WTC11 (cell line): Measurements from ENCODE around the gene UBE4A. TPM values are rescaled to one million over a fixed set of nuclear protein-coding genes. Genes with fewer than 3 reads are reported as not detected.

Source experiments
- ATAC-seq: fragments of 200-7000 bp; cut with Tn5 transposase; 2 replicates; pipeline ENCODE4 v1.10.0; 2021; ENCODE audit warnings: mild to moderate bottlenecking, moderate library complexity
- CTCF ChIA-PET: fragments of 300-600 bp; sonication (Branson Sonifier 250); formaldehyde crosslinking; loops from one replicate; lab custom pipeline; 2021; ENCODE audit warnings: antibody characterized with exemption; lab: Charles Lee
- POLR2A ChIA-PET: fragments of 350-600 bp; sonication (Branson Sonifier 250); formaldehyde crosslinking; loops from one replicate; lab custom pipeline; 2021; ENCODE audit warnings: antibody characterized with exemption; lab: Charles Lee
- DNase-seq: peaks from one replicate; pipeline ENCODE4 v3.0.0; 2021; ENCODE audit warnings: low spot score
- H3K27ac Mint-ChIP-seq: 2 replicates; pipeline ENCODE4 v1.8.0; 2021; ENCODE audit warnings: mixed read lengths
- H3K27me3 Mint-ChIP-seq: 2 replicates; pipeline ENCODE4 v1.8.0; 2021; ENCODE audit warnings: low read depth, mild to moderate bottlenecking, moderate library complexity, mixed read lengths
- H3K36me3 Mint-ChIP-seq: 2 replicates; pipeline ENCODE4 v1.8.0; 2021; ENCODE audit warnings: mixed read lengths
- H3K4me1 Mint-ChIP-seq: 2 replicates; pipeline ENCODE4 v1.8.0; 2022; ENCODE audit warnings: mixed read lengths
- H3K4me3 Mint-ChIP-seq: 2 replicates; pipeline ENCODE4 v1.8.0; 2021; ENCODE audit warnings: mild to moderate bottlenecking, moderate library complexity, mixed read lengths
- H3K9me3 Mint-ChIP-seq: 2 replicates; pipeline ENCODE4 v1.8.0; 2021; ENCODE audit warnings: mixed read lengths
- AR ChIP-seq: fragments of 250-450 bp; sonication (Bioruptor Pico); IDR thresholded peaks from 2 replicates; pipeline ENCODE4 v1.9.0; 2021; ENCODE audit warnings: mild to moderate bottlenecking
- ARID4B ChIP-seq: sonication (generic); formaldehyde crosslinking; IDR thresholded peaks from 2 replicates; pipeline ENCODE4 v1.8.0; 2023; ENCODE audit warnings: missing genetic modification reagents, mild to moderate bottlenecking, borderline replicate concordance
- CDX4 ChIP-seq: fragments of 250-450 bp; sonication (Bioruptor Pico); IDR thresholded peaks from 2 replicates; pipeline ENCODE4 v1.9.0; 2021; ENCODE audit warnings: moderate library complexity, mild to moderate bottlenecking, inconsistent platforms, borderline replicate concordance
- ELF4 ChIP-seq: sonication (generic); formaldehyde crosslinking; IDR thresholded peaks from 2 replicates; pipeline ENCODE4 v1.8.1; 2022; ENCODE audit warnings: low read depth, mild to moderate bottlenecking, moderate library complexity, missing genetic modification reagents
- EMX1 ChIP-seq: fragments of 250-450 bp; sonication (Bioruptor Pico); IDR thresholded peaks from 2 replicates; pipeline ENCODE4 v1.8.0; 2021; ENCODE audit warnings: mild to moderate bottlenecking
- KAT7 ChIP-seq: sonication (generic); formaldehyde crosslinking; IDR thresholded peaks from 2 replicates; pipeline ENCODE4 v1.8.1; 2023; ENCODE audit warnings: missing genetic modification reagents, mild to moderate bottlenecking, borderline replicate concordance
- MYBL2 ChIP-seq: sonication (generic); formaldehyde crosslinking; IDR thresholded peaks from 2 replicates; pipeline ENCODE4 v1.8.1; 2023; ENCODE audit warnings: mild to moderate bottlenecking, moderate library complexity, missing genetic modification reagents
- NFE2L1 ChIP-seq: sonication (generic); formaldehyde crosslinking; IDR thresholded peaks from 2 replicates; pipeline ENCODE4 v1.8.1; 2023; ENCODE audit warnings: missing genetic modification reagents
- PREB ChIP-seq: sonication (generic); formaldehyde crosslinking; IDR thresholded peaks from 2 replicates; pipeline ENCODE4 v1.8.1; 2022; ENCODE audit warnings: mild to moderate bottlenecking, missing genetic modification reagents, moderate library complexity, borderline replicate concordance
- RELA ChIP-seq: sonication (generic); formaldehyde crosslinking; IDR thresholded peaks from 2 replicates; pipeline ENCODE4 v1.8.1; 2022; ENCODE audit warnings: missing genetic modification reagents, mild to moderate bottlenecking, borderline replicate concordance
- SP1 ChIP-seq: sonication (generic); formaldehyde crosslinking; conservative IDR thresholded peaks from 2 replicates; pipeline ENCODE4 v1.8.1; 2022; ENCODE audit warnings: missing genetic modification reagents
- ZNF232 ChIP-seq: sonication (generic); formaldehyde crosslinking; IDR thresholded peaks from 2 replicates; pipeline ENCODE4 v1.8.0; 2022; ENCODE audit warnings: mild to moderate bottlenecking, missing genetic modification reagents
- ZNF671 ChIP-seq: fragments of 250-450 bp; sonication (Bioruptor Pico); IDR thresholded peaks from 2 replicates; pipeline ENCODE4 v1.8.0; 2021; ENCODE audit warnings: mild to moderate bottlenecking
- total RNA-seq: library from RNA; stranded (reverse); gene quantifications from 3 replicates; pipeline ENCODE4 v1.2.3, GENCODE V29; 2021
- TF ChIP-seq, protein P1 (sequence below): sonication (generic); formaldehyde crosslinking; conservative IDR thresholded peaks from 2 replicates; pipeline ENCODE4 v1.8.1; 2022; ENCODE audit warnings: mild to moderate bottlenecking, missing genetic modification reagents
- TF ChIP-seq, protein P2 (sequence below): fragments of 250-450 bp; sonication (Bioruptor Pico); IDR thresholded peaks from 2 replicates; pipeline ENCODE4 v1.9.0; 2021; ENCODE audit warnings: mild to moderate bottlenecking
- TF ChIP-seq, protein P3 (sequence below): sonication (generic); formaldehyde crosslinking; conservative IDR thresholded peaks from 2 replicates; pipeline ENCODE4 v1.8.1; 2023; ENCODE audit warnings: mild to moderate bottlenecking, low read depth, missing genetic modification reagents, moderate library complexity

UBE4A gene
- total RNA-seq, 1 experiment from 2014 or later, result 31.0 TPM

- TF ChIP-seq ARID4B, result no peak
- TF ChIP-seq, protein P1, sequence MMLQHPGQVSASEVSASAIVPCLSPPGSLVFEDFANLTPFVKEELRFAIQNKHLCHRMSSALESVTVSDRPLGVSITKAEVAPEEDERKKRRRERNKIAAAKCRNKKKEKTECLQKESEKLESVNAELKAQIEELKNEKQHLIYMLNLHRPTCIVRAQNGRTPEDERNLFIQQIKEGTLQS (CRISPR knock-in tag), result no peak
These were observed 38.0 kb downstream of the UBE4A start (continued) for GRCh38 chr11:118397448-118397847.

DNA sequence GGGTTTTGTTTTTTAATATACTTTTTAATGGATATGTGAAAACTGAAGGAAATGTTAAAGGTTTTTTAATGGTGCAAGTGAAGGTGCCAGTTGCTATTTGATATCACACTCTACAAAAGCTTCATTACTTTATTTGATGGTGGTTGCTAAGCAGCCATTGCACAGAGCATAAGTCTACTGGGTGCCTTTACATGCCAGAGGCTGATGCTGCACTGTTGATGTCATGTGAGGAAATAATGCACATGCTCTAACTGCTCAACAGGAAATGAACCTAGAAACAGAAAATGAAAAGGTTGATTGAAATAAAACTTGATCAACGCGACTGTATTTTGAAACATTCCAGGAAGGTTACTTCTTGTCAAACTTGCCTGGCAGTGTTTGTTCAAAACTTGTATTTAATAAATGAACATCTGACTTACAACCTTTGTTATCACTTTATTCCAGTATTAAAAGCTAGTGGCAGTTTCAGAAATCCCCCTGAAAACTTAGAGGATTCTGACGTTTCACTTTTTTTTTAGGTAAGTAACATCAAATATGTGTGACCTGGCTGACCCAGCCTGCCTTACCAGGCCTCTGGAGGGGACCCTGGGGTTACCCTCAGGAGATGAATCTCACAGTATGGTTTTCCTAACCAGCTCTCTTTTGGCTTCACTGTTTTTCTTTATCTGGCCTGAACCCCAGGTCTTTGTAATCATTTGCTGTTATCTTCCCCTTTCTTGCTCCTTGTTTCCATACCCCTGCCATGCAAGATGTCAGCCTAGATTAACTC is 39.6 kb downstream of the UBE4A start:
- CTCF ChIA-PET, result no interaction called here
- peaks cover 11% of the 10 kb centered on the region for H3K36me3 Mint-ChIP-seq
- peaks cover 19% of the 10 kb centered on the region for H3K4me1 Mint-ChIP-seq
- no peak overlapping the region for H3K4me3 Mint-ChIP-seq
- H3K27ac Mint-ChIP-seq, result peak overlapping the region; percentile 34; the same call in 1 of the 2 replicates
- POLR2A ChIA-PET, result interaction anchor here (2.3 kb wide), 1 partner anchor 37 kb away, joined by 7 read pairs; the partner anchor contains the start of gene KMT2A
- no peaks in the 10 kb centered on the region for H3K9me3 Mint-ChIP-seq
- no peak for DNase-seq
- H3K27me3 Mint-ChIP-seq, result no peaks in the 10 kb centered on the region
- ATAC-seq, result no peak
- no peak for TF ChIP-seq ZNF671 (CRISPR knock-in tag)
- TF ChIP-seq ARID4B, result no peak
- TF ChIP-seq ELF4 (CRISPR knock-in tag), result no peak
- no peak for TF ChIP-seq CDX4 (CRISPR knock-in tag)
- TF ChIP-seq, protein P2, sequence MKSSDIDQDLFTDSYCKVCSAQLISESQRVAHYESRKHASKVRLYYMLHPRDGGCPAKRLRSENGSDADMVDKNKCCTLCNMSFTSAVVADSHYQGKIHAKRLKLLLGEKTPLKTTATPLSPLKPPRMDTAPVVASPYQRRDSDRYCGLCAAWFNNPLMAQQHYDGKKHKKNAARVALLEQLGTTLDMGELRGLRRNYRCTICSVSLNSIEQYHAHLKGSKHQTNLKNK (CRISPR knock-in tag), result no peak
- no peak for TF ChIP-seq AR (CRISPR knock-in tag)
- TF ChIP-seq ZNF232 (CRISPR knock-in tag), result no peak
- TF ChIP-seq EMX1 (CRISPR knock-in tag), result no peak
- no peak for TF ChIP-seq PREB (CRISPR knock-in tag)
- no peak for TF ChIP-seq NFE2L1 (CRISPR knock-in tag)
- no peak for TF ChIP-seq KAT7
- TF ChIP-seq, protein P3, sequence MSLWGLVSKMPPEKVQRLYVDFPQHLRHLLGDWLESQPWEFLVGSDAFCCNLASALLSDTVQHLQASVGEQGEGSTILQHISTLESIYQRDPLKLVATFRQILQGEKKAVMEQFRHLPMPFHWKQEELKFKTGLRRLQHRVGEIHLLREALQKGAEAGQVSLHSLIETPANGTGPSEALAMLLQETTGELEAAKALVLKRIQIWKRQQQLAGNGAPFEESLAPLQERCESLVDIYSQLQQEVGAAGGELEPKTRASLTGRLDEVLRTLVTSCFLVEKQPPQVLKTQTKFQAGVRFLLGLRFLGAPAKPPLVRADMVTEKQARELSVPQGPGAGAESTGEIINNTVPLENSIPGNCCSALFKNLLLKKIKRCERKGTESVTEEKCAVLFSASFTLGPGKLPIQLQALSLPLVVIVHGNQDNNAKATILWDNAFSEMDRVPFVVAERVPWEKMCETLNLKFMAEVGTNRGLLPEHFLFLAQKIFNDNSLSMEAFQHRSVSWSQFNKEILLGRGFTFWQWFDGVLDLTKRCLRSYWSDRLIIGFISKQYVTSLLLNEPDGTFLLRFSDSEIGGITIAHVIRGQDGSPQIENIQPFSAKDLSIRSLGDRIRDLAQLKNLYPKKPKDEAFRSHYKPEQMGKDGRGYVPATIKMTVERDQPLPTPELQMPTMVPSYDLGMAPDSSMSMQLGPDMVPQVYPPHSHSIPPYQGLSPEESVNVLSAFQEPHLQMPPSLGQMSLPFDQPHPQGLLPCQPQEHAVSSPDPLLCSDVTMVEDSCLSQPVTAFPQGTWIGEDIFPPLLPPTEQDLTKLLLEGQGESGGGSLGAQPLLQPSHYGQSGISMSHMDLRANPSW, result no peak
- no peak for TF ChIP-seq MYBL2
- TF ChIP-seq RELA, result no peak
- TF ChIP-seq SP1 (CRISPR knock-in tag), result no peak
